Endothelial cell of umbilical vein (primary cell): Measurements from ENCODE around the gene HK1. TPM values are rescaled to one million over a fixed set of nuclear protein-coding genes. Genes with fewer than 3 reads are reported as not detected.

Source experiments
- BruUV-seq: library from RNA; stranded (reverse); fragments of 400-500 nt; replicated peaks from 2 replicates; lab custom pipeline; 2021; lab: Mats Ljungman, UMichigan
- CTCF ChIA-PET: fragments of 300-600, 350-600 bp; sonication (Branson Sonifier 250); formaldehyde crosslinking; loops from one replicate; lab custom pipeline; 2021; ENCODE audit warnings: antibody characterized with exemption, inconsistent platforms; lab: Charles Lee
- POLR2A ChIA-PET: fragments of 300-600, 350-600 bp; sonication (Branson Sonifier 250); formaldehyde crosslinking; loops from one replicate; lab custom pipeline; 2021; ENCODE audit warnings: antibody characterized with exemption, inconsistent platforms; lab: Charles Lee
- DNase-seq: peaks from one replicate; pipeline ENCODE4 v3.0.0-alpha.2; 2011; ENCODE audit warnings: low read depth, low spot score
- FAIRE-seq: peaks from 2 replicates; lab custom pipeline; 2011; peaks lifted over from hg19 to GRCh38; lab: Jason Lieb, UNC
- H2AFZ ChIP-seq: 2 replicates; pipeline ENCODE4 v1.6.0; 2012; ENCODE audit warnings: low read depth, low read length, control low read depth, inconsistent platforms
- H3K27ac ChIP-seq: 2 replicates; pipeline ENCODE4 v1.5.1; 2011; ENCODE audit warnings: low read depth, mild to moderate bottlenecking, control low read depth, low read length, moderate library complexity; ENCODE audit not compliant: insufficient read depth
- H3K27me3 ChIP-seq, 2 experiments: 2 replicates each; pipeline versions ENCODE4 v1.6.0 to v1.6.1; 2011; ENCODE audit warnings: low read length in 2 of 2, mixed read lengths in 1 of 2; ENCODE audit not compliant: control insufficient read depth in 2 of 2, insufficient read depth in 2 of 2
- H3K36me3 ChIP-seq, 2 experiments: 2 replicates in 1 of 2; 3 replicates in 1 of 2; pipeline ENCODE4 v1.5.1; 2011; ENCODE audit warnings: low read length in 2 of 2, mild to moderate bottlenecking in 1 of 2, moderate library complexity in 1 of 2; ENCODE audit not compliant: control insufficient read depth in 2 of 2, insufficient read depth in 2 of 2; ENCODE audit errors: extremely low read depth in 1 of 2
- H3K4me1 ChIP-seq: 3 replicates; pipeline ENCODE4 v1.5.1; 2011; ENCODE audit warnings: mild to moderate bottlenecking, low read length; ENCODE audit not compliant: control insufficient read depth, insufficient read depth; ENCODE audit errors: extremely low read depth
- H3K4me2 ChIP-seq: 2 replicates; pipeline ENCODE4 v1.6.1; 2011; ENCODE audit warnings: low read length, control low read depth, mixed read lengths; ENCODE audit not compliant: insufficient read depth
- H3K4me3 ChIP-seq, 3 experiments: fragments of 200-600 bp in 1 of 3; sonication (generic), shearing (Covaris generic) in 1 of 3; replicated peaks in 1 of 3; 2 replicates each; pipeline ENCODE4 v1.5.1; 2011 to 2016; ENCODE audit warnings: control low read depth in 3 of 3, low read length in 3 of 3, mild to moderate bottlenecking in 2 of 3, inconsistent platforms in 1 of 3, low read depth in 1 of 3, moderate library complexity in 1 of 3; ENCODE audit not compliant: insufficient read depth in 1 of 3
- H3K79me2 ChIP-seq: 2 replicates; pipeline ENCODE4 v1.6.0; 2012; ENCODE audit warnings: low read length, inconsistent platforms; ENCODE audit not compliant: control insufficient read depth, insufficient read depth
- H3K9ac ChIP-seq: replicated peaks from 2 replicates; pipeline ENCODE3; 2011; ENCODE audit warnings: low read length, control low read depth; ENCODE audit not compliant: insufficient read depth; ENCODE audit errors: extremely low read depth
- H3K9me1 ChIP-seq: replicated peaks from 3 replicates; pipeline ENCODE4 v1.6.0; 2011; ENCODE audit warnings: mild to moderate bottlenecking, low read length; ENCODE audit not compliant: control insufficient read depth, insufficient read depth; ENCODE audit errors: extremely low read depth
- H3K9me3 ChIP-seq: replicated peaks from 2 replicates; pipeline ENCODE4 v1.5.1; 2012; ENCODE audit warnings: low read length, inconsistent platforms; ENCODE audit not compliant: control insufficient read depth, insufficient read depth
- H4K20me1 ChIP-seq: replicated peaks from 2 replicates; pipeline ENCODE3; 2011; ENCODE audit warnings: mild to moderate bottlenecking, low read length; ENCODE audit not compliant: control insufficient read depth, insufficient read depth; ENCODE audit errors: extremely low read depth
- EZH2 ChIP-seq: IDR thresholded peaks from 2 replicates; pipeline ENCODE4 v1.6.1; 2012; ENCODE audit warnings: borderline replicate concordance, low read depth, mild to moderate bottlenecking, moderate library complexity, low read length, inconsistent platforms; ENCODE audit not compliant: severe bottlenecking
- FOS ChIP-seq: IDR thresholded peaks from 2 replicates; pipeline ENCODE4 v1.6.1; 2011; ENCODE audit warnings: mild to moderate bottlenecking, low read length, moderate library complexity, borderline replicate concordance; ENCODE audit not compliant: insufficient read depth
- GATA2 ChIP-seq: IDR thresholded peaks from 2 replicates; pipeline ENCODE4 v1.7.0; 2011; ENCODE audit warnings: low read depth, mild to moderate bottlenecking, moderate library complexity, mixed read lengths, low read length; ENCODE audit not compliant: insufficient read length, insufficient read depth
- JUN ChIP-seq: IDR thresholded peaks from 2 replicates; pipeline ENCODE4 v1.6.1; 2011; ENCODE audit warnings: borderline replicate concordance, low read depth; ENCODE audit not compliant: insufficient read length, insufficient read depth
- MYC ChIP-seq: IDR thresholded peaks from one replicate; pipeline ENCODE4 v1.6.1; 2011; ENCODE audit warnings: mild to moderate bottlenecking, low read depth, low read length
- POLR2A ChIP-seq: IDR thresholded peaks from 2 replicates; pipeline ENCODE4 v1.6.1; 2012; ENCODE audit warnings: low read depth, mild to moderate bottlenecking, control low read depth, low read length
- POLR2AphosphoS5 ChIP-seq: IDR thresholded peaks from 2 replicates; pipeline ENCODE4 v1.6.1; 2012; ENCODE audit warnings: low read depth, mild to moderate bottlenecking, control low read depth, low read length, moderate library complexity; ENCODE audit not compliant: insufficient read depth
- dilution Hi-C: fragments of 300-500 bp; cut with MboI; formaldehyde crosslinking; loops from one replicate; pipeline ENCODE4 v1.15.0; 2019; ENCODE audit warnings: low sequenced_read_pairs; ENCODE audit not compliant: extremely low pct_ligation_motif_present
- intact Hi-C: fragments of 100-400 bp; cut with micrococcal nuclease; formaldehyde crosslinking; loops from one replicate; pipeline ENCODE4 v1.10.0; 2022
- polyA plus RNA-seq, 4 experiments: library from polyadenylated mRNA; depleted of rRNA in 3 of 4; stranded (reverse) in 3 of 4; unstranded in 1 of 4; fragments of >200 nt; gene quantifications; 2 replicates each; pipeline versions ENCODE4 v1.2.1 to v1.2.3, GENCODE V29; 2011 to 2012; ENCODE audit warnings: missing spikeins in 1 of 4
- total RNA-seq: library from RNA; stranded (reverse); gene quantifications from 2 replicates; pipeline ENCODE4 v1.2.3, GENCODE V29; 2021
- TF ChIP-seq, protein P1 (sequence below): IDR thresholded peaks from 2 replicates; pipeline ENCODE4 v1.6.1; 2011; ENCODE audit not compliant: insufficient read depth, insufficient read length
- TF ChIP-seq, protein P2 (sequence below), 2 donors: IDR thresholded peaks; 1 replicate in 1 of 2; 2 replicates in 1 of 2; pipeline ENCODE4 v1.5.1; 2011; ENCODE audit warnings: low read length in 2 of 2, mild to moderate bottlenecking in 2 of 2, moderate library complexity in 2 of 2, control low read depth in 1 of 2, inconsistent platforms in 1 of 2, low read depth in 1 of 2; ENCODE audit not compliant: insufficient read depth in 1 of 2; ENCODE audit errors: extremely low read depth in 1 of 2

The HK1 gene
- total and polyA plus RNA-seq, 2 donors (not counting 3 experiments of a cell fraction or from before 2014, with no cell fraction given): 50.8 to 121 TPM

DNA sequence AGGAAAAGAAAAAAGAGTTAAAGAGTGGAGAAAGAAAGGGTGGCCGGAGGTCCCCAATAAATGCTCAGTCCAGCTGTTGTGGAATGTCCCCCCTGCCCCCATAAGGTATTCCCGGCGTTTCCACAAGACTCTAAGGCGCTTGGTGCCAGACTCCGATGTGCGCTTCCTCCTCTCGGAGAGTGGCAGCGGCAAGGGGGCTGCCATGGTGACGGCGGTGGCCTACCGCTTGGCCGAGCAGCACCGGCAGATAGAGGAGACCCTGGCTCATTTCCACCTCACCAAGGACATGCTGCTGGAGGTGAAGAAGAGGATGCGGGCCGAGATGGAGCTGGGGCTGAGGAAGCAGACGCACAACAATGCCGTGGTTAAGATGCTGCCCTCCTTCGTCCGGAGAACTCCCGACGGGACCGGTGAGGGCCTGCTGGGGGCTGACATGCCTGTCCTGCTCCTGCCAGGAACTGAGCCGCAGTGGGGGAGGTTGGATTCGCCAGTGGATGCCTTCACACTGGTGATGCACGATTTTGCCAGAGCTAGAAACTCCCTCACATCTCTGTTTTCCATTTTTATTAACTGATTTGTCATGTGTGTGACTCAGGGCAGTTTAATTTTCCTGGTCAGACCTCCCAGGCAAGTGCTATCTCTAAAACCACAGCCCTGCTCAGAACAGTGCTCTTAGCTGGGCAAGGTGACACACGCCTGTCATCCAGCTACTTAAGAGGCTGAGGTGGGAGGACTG is 104.3 kb downstream of the HK1 start:
- H3K27ac ChIP-seq: no peak overlapping the region
- H3K36me3 ChIP-seq: peaks cover 23 to 26% of the 10 kb centered on the region in 2 experiments
- H3K9ac ChIP-seq: no peak overlapping the region
- H3K4me2 ChIP-seq: no peak overlapping the region
- no peaks in the 10 kb centered on the region for H3K79me2 ChIP-seq
- intact Hi-C loops: no loop called here
- no peaks in the 10 kb centered on the region for H3K27me3 ChIP-seq
- dilution Hi-C loops: loop anchor here (25.0 kb wide), 1 partner anchor 145 kb away; no protein-coding TSS in a partner anchor
- H3K9me1 ChIP-seq: no peaks in the 10 kb centered on the region
- BruUV-seq: no TSS peak
- no peak overlapping the region for H2AFZ ChIP-seq
- POLR2A ChIA-PET: no interaction called here
- CTCF ChIA-PET: interaction anchor here (2.2 kb wide), 1 partner anchor 10 kb away, joined by 8 read pairs; no protein-coding TSS in a partner anchor
- FAIRE-seq (no peak), DNase-seq (no peak)
- no peak overlapping the region for H3K4me3 ChIP-seq
- TF ChIP-seq MYC (no peak), POLR2AphosphoS5 (no peak), GATA2 (no peak), EZH2 (no peak), JUN (no peak), FOS (no peak), POLR2A (no peak)
- TF ChIP-seq, protein P1, sequence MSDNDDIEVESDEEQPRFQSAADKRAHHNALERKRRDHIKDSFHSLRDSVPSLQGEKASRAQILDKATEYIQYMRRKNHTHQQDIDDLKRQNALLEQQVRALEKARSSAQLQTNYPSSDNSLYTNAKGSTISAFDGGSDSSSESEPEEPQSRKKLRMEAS: no peak
- TF ChIP-seq, protein P2, sequence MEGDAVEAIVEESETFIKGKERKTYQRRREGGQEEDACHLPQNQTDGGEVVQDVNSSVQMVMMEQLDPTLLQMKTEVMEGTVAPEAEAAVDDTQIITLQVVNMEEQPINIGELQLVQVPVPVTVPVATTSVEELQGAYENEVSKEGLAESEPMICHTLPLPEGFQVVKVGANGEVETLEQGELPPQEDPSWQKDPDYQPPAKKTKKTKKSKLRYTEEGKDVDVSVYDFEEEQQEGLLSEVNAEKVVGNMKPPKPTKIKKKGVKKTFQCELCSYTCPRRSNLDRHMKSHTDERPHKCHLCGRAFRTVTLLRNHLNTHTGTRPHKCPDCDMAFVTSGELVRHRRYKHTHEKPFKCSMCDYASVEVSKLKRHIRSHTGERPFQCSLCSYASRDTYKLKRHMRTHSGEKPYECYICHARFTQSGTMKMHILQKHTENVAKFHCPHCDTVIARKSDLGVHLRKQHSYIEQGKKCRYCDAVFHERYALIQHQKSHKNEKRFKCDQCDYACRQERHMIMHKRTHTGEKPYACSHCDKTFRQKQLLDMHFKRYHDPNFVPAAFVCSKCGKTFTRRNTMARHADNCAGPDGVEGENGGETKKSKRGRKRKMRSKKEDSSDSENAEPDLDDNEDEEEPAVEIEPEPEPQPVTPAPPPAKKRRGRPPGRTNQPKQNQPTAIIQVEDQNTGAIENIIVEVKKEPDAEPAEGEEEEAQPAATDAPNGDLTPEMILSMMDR (IDR thresholded peaks at IDR 0.05; ENCODE audit: extremely low read depth in 1 of 2, insufficient read depth in 1 of 2, low read depth in 1 of 2, low read length in 2 of 2): no peak
- peaks cover 10% of the 10 kb centered on the region for H3K4me1 ChIP-seq
- H4K20me1 ChIP-seq: no peaks in the 10 kb centered on the region
- no peaks in the 10 kb centered on the region for H3K9me3 ChIP-seq
